KMS-11 (cell line): ENCODE results near the gene C9orf72.

ENCODE experiments used
- H2AFZ ChIP-seq: fragments of 200-600 bp; sonication (generic); 2 replicates; pipeline ENCODE4 v1.6.1; 2016; ENCODE audit warnings: antibody characterized with exemption, mixed run types, low read depth
- H3K27ac ChIP-seq: fragments of 200-600 bp; sonication (generic); 2 replicates; pipeline ENCODE4 v1.6.1; 2016; ENCODE audit warnings: mild to moderate bottlenecking, mixed run types
- H3K27me3 ChIP-seq: fragments of 200-600 bp; sonication (generic); 2 replicates; pipeline ENCODE4 v1.6.1; 2017; ENCODE audit warnings: mild to moderate bottlenecking, low read depth, mixed run types, moderate library complexity; ENCODE audit not compliant: insufficient read depth
- H3K36me3 ChIP-seq: fragments of 200-600 bp; sonication (generic); 2 replicates; pipeline ENCODE4 v1.6.1; 2017; ENCODE audit warnings: mild to moderate bottlenecking, mixed run types; ENCODE audit not compliant: insufficient read depth
- H3K4me1 ChIP-seq: fragments of 200-600 bp; sonication (generic); 2 replicates; pipeline ENCODE4 v1.6.1; 2016; ENCODE audit warnings: mild to moderate bottlenecking, low read depth, mixed run types; ENCODE audit not compliant: poor library complexity, severe bottlenecking
- H3K4me2 ChIP-seq: fragments of 200-600 bp; sonication (generic); 2 replicates; pipeline ENCODE4 v1.7.0; 2016; ENCODE audit warnings: mild to moderate bottlenecking, mixed run types
- H3K4me3 ChIP-seq: fragments of 200-600 bp; sonication (generic); IDR thresholded peaks from 2 replicates; pipeline ENCODE4 v1.6.1; 2017; ENCODE audit warnings: low read depth, low read length, mixed read lengths; ENCODE audit not compliant: insufficient read depth
- H3K79me2 ChIP-seq: fragments of 200-600 bp; sonication (generic); 2 replicates; pipeline ENCODE4 v1.6.1; 2016; ENCODE audit warnings: low read depth, mixed run types; ENCODE audit not compliant: insufficient read depth
- H3K9ac ChIP-seq: fragments of 200-600 bp; sonication (generic); 2 replicates; pipeline ENCODE4 v1.6.1; 2016; ENCODE audit warnings: mild to moderate bottlenecking, mixed run types
- H4K20me1 ChIP-seq: fragments of 200-600 bp; sonication (generic); 2 replicates; pipeline ENCODE4 v1.6.1; 2016; ENCODE audit warnings: mild to moderate bottlenecking, mixed run types; ENCODE audit not compliant: insufficient read depth
- TF ChIP-seq, protein P1 (sequence below): fragments of 200-600 bp; sonication (generic); conservative IDR thresholded peaks from 2 replicates; pipeline ENCODE4 v1.6.1; 2017; ENCODE audit warnings: low read depth, mild to moderate bottlenecking, antibody characterized with exemption, low read length, moderate library complexity, mixed read lengths

The C9orf72 gene

GRCh38 chr9:27518006-27518405 is 55.3 kb downstream of the C9orf72 start:
- Histone ChIP-seq H3K4me1 (no peaks in the 10 kb centered on the region), H3K79me2 (no peaks in the 10 kb centered on the region), H3K27me3 (no peaks in the 10 kb centered on the region), H4K20me1 (no peaks in the 10 kb centered on the region), H2AFZ (no peak overlapping the region), H3K9ac (no peak overlapping the region), H3K27ac (no peak overlapping the region), H3K4me3 (no peak overlapping the region), H3K4me2 (no peak overlapping the region), H3K36me3 (no peaks in the 10 kb centered on the region)
- TF ChIP-seq, protein P1, sequence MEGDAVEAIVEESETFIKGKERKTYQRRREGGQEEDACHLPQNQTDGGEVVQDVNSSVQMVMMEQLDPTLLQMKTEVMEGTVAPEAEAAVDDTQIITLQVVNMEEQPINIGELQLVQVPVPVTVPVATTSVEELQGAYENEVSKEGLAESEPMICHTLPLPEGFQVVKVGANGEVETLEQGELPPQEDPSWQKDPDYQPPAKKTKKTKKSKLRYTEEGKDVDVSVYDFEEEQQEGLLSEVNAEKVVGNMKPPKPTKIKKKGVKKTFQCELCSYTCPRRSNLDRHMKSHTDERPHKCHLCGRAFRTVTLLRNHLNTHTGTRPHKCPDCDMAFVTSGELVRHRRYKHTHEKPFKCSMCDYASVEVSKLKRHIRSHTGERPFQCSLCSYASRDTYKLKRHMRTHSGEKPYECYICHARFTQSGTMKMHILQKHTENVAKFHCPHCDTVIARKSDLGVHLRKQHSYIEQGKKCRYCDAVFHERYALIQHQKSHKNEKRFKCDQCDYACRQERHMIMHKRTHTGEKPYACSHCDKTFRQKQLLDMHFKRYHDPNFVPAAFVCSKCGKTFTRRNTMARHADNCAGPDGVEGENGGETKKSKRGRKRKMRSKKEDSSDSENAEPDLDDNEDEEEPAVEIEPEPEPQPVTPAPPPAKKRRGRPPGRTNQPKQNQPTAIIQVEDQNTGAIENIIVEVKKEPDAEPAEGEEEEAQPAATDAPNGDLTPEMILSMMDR = no peak

DNA sequence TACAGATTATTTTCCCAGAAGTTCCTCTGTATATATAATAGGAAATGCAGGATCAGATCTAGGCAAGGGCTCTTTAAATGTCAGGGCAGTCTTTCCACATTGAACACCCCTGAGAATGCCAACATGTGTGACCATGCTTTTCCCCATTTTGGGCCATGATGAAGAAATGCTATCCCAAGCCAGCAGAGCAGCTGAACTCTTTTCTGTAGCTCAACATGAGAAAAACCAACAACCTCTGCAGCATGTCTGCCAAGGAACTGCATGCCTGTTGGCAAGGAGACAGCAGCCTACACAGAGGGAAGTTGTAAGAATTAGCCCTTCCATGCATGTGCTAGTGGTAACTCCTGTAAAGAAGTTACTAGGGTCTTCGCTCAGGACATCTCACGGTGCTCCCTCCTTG is 58.7 kb downstream of the C9orf72 start:
- H3K4me1 ChIP-seq = no peaks in the 10 kb centered on the region
- H3K9ac ChIP-seq = no peak overlapping the region
- TF ChIP-seq, protein P1 = no peak
- H3K4me2 ChIP-seq = no peak overlapping the region
- no peaks in the 10 kb centered on the region for H3K36me3 ChIP-seq
- no peak overlapping the region for H2AFZ ChIP-seq
- H4K20me1 ChIP-seq = no peaks in the 10 kb centered on the region
- H3K79me2 ChIP-seq = no peaks in the 10 kb centered on the region
- H3K27ac ChIP-seq = no peak overlapping the region
- H3K27me3 ChIP-seq = no peaks in the 10 kb centered on the region
- H3K4me3 ChIP-seq = no peak overlapping the region

DNA sequence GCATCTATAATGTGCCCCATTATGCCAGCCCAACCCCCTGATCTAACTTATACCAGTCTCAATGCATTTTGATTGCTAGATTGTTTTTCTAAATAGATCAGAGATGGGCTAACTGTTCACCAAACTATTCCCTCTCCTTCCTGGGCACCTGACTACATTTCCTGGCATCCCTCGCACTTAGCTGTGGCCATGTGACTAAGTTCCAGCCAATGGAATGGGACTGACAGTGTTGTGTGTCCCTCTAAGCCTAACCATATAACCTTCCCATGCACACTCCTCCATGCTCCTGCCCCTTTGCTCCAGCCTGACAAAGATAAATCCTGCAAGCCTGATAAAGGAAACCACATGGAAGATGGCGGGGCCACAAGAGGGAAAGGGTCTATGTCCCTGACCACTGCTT is 61.5 kb downstream of the C9orf72 start:
- Histone ChIP-seq H3K79me2 (no peaks in the 10 kb centered on the region), H3K4me3 (no peak overlapping the region), H3K4me2 (no peak overlapping the region), H3K9ac (no peak overlapping the region), H3K27ac (no peak overlapping the region), H3K4me1 (no peaks in the 10 kb centered on the region), H2AFZ (no peak overlapping the region), H4K20me1 (no peaks in the 10 kb centered on the region), H3K36me3 (no peaks in the 10 kb centered on the region), H3K27me3 (no peaks in the 10 kb centered on the region)
- TF ChIP-seq, protein P1 = no peak

- H3K27ac ChIP-seq = no peak overlapping the region
- no peaks in the 10 kb centered on the region for H3K27me3 ChIP-seq
Observed at GRCh38 chr9:27510780-27511179, 62.5 kb downstream of the C9orf72 start.

More at GRCh38 chr9:27510780-27511179, 62.5 kb downstream of the C9orf72 start:
- no peaks in the 10 kb centered on the region for H4K20me1 ChIP-seq
- H3K36me3 ChIP-seq = no peaks in the 10 kb centered on the region
- H3K9ac ChIP-seq = no peak overlapping the region
- no peak overlapping the region for H2AFZ ChIP-seq
- H3K4me3 ChIP-seq = no peak overlapping the region
- H3K4me2 ChIP-seq = no peak overlapping the region
- TF ChIP-seq, protein P1 = no peak
- H3K79me2 ChIP-seq = no peaks in the 10 kb centered on the region
- no peaks in the 10 kb centered on the region for H3K4me1 ChIP-seq
